CD4-positive, alpha-beta T cell (primary cell): ENCODE data around the gene PCDHGC4. TPM values are rescaled to one million over a fixed set of nuclear protein-coding genes. Genes with fewer than 3 reads are reported as not detected.

ENCODE experiments used
- ATAC-seq: fragments of 200-7000 bp; cut with Tn5 transposase; one replicate; pipeline ENCODE4 v1.10.0; 2022; ENCODE audit warnings: mild to moderate bottlenecking; ENCODE audit not compliant: poor library complexity
- CTCF ChIA-PET: fragments of 350-600 bp; sonication (Branson Sonifier 250); formaldehyde crosslinking; loops from one replicate; lab custom pipeline; 2021; ENCODE audit warnings: antibody characterized with exemption, inconsistent platforms; lab: Charles Lee
- POLR2A ChIA-PET: fragments of 350-600 bp; sonication (Branson Sonifier 250); formaldehyde crosslinking; loops from one replicate; lab custom pipeline; 2021; ENCODE audit warnings: antibody characterized with exemption, inconsistent platforms; lab: Charles Lee
- DNase-seq, 14 experiments: peaks; one replicate each; pipeline ENCODE4 v3.0.0-alpha.2; 2013 to 2020; ENCODE audit warnings: mixed read lengths in 2 of 14
- H3K27ac ChIP-seq, 2 donors: one replicate each; pipeline versions ENCODE4 v1.5.1 to v1.7.0; 2013; ENCODE audit warnings: low read length in 2 of 2, low read depth in 1 of 2, mild to moderate bottlenecking in 1 of 2
- H3K27me3 ChIP-seq, 2 experiments: 1 replicate in 1 of 2; 2 replicates in 1 of 2; pipeline versions ENCODE4 v1.6.1 to v1.7.0; 2013; ENCODE audit warnings: low read length in 2 of 2, control low read depth in 1 of 2, mild to moderate bottlenecking in 1 of 2, moderate library complexity in 1 of 2; ENCODE audit not compliant: insufficient read depth in 2 of 2, control insufficient read depth in 1 of 2
- H3K36me3 ChIP-seq: one replicate; pipeline ENCODE4 v1.6.1; 2013; ENCODE audit warnings: low read length, control low read depth; ENCODE audit not compliant: insufficient read depth
- H3K4me1 ChIP-seq: one replicate; pipeline ENCODE4 v1.6.1; 2013; ENCODE audit warnings: low read length, control low read depth; ENCODE audit not compliant: insufficient read depth
- H3K4me3 ChIP-seq: one replicate; pipeline ENCODE4 v1.5.1; 2013; ENCODE audit warnings: mild to moderate bottlenecking, low read length, moderate library complexity
- H3K9me3 ChIP-seq, 2 experiments: 1 replicate in 1 of 2; 2 replicates in 1 of 2; pipeline versions ENCODE4 v1.6.1 to v1.7.0; 2013; ENCODE audit warnings: low read length in 2 of 2, mild to moderate bottlenecking in 2 of 2, control low read depth in 1 of 2, moderate library complexity in 1 of 2; ENCODE audit not compliant: control insufficient read depth in 1 of 2, insufficient read depth in 1 of 2
- H3K27ac Mint-ChIP-seq: one replicate; pipeline ENCODE4 v1.8.0; 2020; ENCODE audit warnings: mixed read lengths
- H3K27me3 Mint-ChIP-seq: one replicate; pipeline ENCODE4 v1.8.0; 2021; ENCODE audit warnings: mixed read lengths
- H3K36me3 Mint-ChIP-seq: one replicate; pipeline ENCODE4 v1.8.0; 2021; ENCODE audit warnings: low read depth, mixed read lengths
- H3K4me1 Mint-ChIP-seq: one replicate; pipeline ENCODE4 v1.8.0; 2021; ENCODE audit warnings: low read depth, mixed read lengths
- H3K4me3 Mint-ChIP-seq: one replicate; pipeline ENCODE4 v1.8.0; 2020; ENCODE audit warnings: mild to moderate bottlenecking, mixed read lengths
- H3K9me3 Mint-ChIP-seq: one replicate; pipeline ENCODE4 v1.8.0; 2020; ENCODE audit warnings: mixed read lengths
- intact Hi-C, 2 experiments: fragments of 100-400 bp; cut with DNase I in 1 of 2; cut with micrococcal nuclease in 1 of 2; formaldehyde crosslinking; loops; one replicate each; pipeline versions ENCODE4 v1.15.1 to v1.9.0; 2023 to 2025; cut with DNase I, micrococcal nuclease
- total RNA-seq, 174 experiments: library from RNA in 2 of 174; stranded (reverse) in 2 of 174; gene quantifications; one replicate each; pipeline ENCODE4 v1.2.3 and lab custom pipeline; 2021 to 2026
- TF ChIP-seq, protein P1 (sequence below): fragments of 200-600 bp; IDR thresholded peaks from one replicate; pipeline ENCODE4 v1.8.0; 2022; ENCODE audit warnings: antibody characterized with exemption, mild to moderate bottlenecking

PCDHGC4 gene
- total RNA-seq, 2 experiments from 2014 or later, result not detected

DNA sequence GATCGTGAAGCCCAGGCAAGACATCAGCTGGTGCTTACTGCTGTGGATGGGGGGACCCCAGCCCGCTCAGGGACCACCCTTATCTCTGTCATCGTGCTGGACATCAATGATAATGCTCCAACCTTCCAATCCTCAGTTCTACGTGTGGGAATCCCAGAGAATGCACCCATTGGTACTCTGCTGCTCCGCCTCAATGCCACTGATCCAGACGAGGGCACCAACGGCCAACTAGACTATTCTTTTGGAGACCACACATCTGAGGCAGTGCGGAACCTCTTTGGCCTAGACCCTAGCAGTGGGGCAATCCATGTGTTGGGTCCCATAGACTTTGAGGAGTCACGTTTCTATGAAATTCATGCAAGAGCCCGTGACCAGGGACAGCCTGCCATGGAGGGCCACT is 5.0 kb downstream of the PCDHGC4 start:
- Histone ChIP-seq H3K9me3 (peaks cover 0 to 28% of the 10 kb centered on the region in 2 experiments), H3K4me3 (no peak overlapping the region), H3K27me3 (peaks cover 83 to 100% of the 10 kb centered on the region in 2 experiments), H3K27ac (no peak overlapping the region), H3K4me1 (peaks cover 30% of the 10 kb centered on the region), H3K36me3 (no peaks in the 10 kb centered on the region)
- ATAC-seq, result no peak
- Mint-ChIP-seq H3K9me3 (no peaks in the 10 kb centered on the region), H3K4me3 (no peak overlapping the region), H3K36me3 (no peaks in the 10 kb centered on the region), H3K4me1 (peaks cover 16% of the 10 kb centered on the region), H3K27me3 (peaks cover 93% of the 10 kb centered on the region), H3K27ac (no peak overlapping the region)
- TF ChIP-seq, protein P1, sequence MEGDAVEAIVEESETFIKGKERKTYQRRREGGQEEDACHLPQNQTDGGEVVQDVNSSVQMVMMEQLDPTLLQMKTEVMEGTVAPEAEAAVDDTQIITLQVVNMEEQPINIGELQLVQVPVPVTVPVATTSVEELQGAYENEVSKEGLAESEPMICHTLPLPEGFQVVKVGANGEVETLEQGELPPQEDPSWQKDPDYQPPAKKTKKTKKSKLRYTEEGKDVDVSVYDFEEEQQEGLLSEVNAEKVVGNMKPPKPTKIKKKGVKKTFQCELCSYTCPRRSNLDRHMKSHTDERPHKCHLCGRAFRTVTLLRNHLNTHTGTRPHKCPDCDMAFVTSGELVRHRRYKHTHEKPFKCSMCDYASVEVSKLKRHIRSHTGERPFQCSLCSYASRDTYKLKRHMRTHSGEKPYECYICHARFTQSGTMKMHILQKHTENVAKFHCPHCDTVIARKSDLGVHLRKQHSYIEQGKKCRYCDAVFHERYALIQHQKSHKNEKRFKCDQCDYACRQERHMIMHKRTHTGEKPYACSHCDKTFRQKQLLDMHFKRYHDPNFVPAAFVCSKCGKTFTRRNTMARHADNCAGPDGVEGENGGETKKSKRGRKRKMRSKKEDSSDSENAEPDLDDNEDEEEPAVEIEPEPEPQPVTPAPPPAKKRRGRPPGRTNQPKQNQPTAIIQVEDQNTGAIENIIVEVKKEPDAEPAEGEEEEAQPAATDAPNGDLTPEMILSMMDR, result no peak
- intact Hi-C loops, result no loop called here
- CTCF ChIA-PET, result no interaction called here
- DNase-seq, result no peak
- POLR2A ChIA-PET, result no interaction called here

- ChIA-PET CTCF (no interaction called here), POLR2A (no interaction called here)
- no peak for DNase-seq
- H3K4me3 Mint-ChIP-seq, result no peak overlapping the region
- H3K27ac Mint-ChIP-seq, result no peak overlapping the region
- Histone ChIP-seq H3K4me3 (no peak overlapping the region), H3K27me3 (peaks cover 83 to 100% of the 10 kb centered on the region in 2 experiments), H3K4me1 (peaks cover 30% of the 10 kb centered on the region), H3K9me3 (peaks cover 0 to 24% of the 10 kb centered on the region in 2 experiments), H3K27ac (no peak overlapping the region), H3K36me3 (no peaks in the 10 kb centered on the region)
- TF ChIP-seq, protein P1, result no peak
- H3K9me3 Mint-ChIP-seq, result no peaks in the 10 kb centered on the region
- no peak for ATAC-seq
- H3K4me1 Mint-ChIP-seq, result peaks cover 14% of the 10 kb centered on the region
- peaks cover 92% of the 10 kb centered on the region for H3K27me3 Mint-ChIP-seq
- H3K36me3 Mint-ChIP-seq, result no peaks in the 10 kb centered on the region
- intact Hi-C loops, result no loop called here
Measured at GRCh38 chr5:141490271-141490670, 5.4 kb downstream of the PCDHGC4 start.

DNA sequence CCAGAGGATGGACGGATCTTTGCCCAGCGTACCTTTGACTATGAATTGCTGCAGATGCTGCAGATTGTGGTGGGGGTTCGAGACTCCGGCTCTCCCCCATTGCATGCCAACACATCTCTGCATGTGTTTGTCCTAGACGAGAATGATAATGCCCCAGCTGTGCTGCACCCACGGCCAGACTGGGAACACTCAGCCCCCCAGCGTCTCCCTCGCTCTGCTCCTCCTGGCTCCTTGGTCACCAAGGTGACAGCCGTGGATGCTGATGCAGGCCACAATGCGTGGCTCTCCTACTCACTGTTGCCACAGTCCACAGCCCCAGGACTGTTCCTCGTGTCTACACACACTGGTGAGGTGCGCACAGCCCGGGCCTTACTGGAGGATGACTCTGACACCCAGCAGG is 5.9 kb downstream of the PCDHGC4 start:
- POLR2A ChIA-PET, result no interaction called here
- ATAC-seq (no peak), DNase-seq (no peak)
- Histone ChIP-seq H3K9me3 (peaks cover 0 to 19% of the 10 kb centered on the region in 2 experiments), H3K4me1 (peaks cover 27% of the 10 kb centered on the region), H3K27ac (no peak overlapping the region), H3K4me3 (no peak overlapping the region), H3K27me3 (peaks cover 79 to 100% of the 10 kb centered on the region in 2 experiments), H3K36me3 (no peaks in the 10 kb centered on the region)
- no peaks in the 10 kb centered on the region for H3K36me3 Mint-ChIP-seq
- TF ChIP-seq, protein P1, result no peak
- H3K4me3 Mint-ChIP-seq, result no peak overlapping the region
- H3K9me3 Mint-ChIP-seq, result no peaks in the 10 kb centered on the region
- H3K4me1 Mint-ChIP-seq, result peaks cover 17% of the 10 kb centered on the region
- CTCF ChIA-PET, result no interaction called here
- peaks cover 92% of the 10 kb centered on the region for H3K27me3 Mint-ChIP-seq
- H3K27ac Mint-ChIP-seq, result no peak overlapping the region
- intact Hi-C loops, result no loop called here
